Activated CD8-positive, alpha-beta T cell treated with anti-CD3 and anti-CD28 coated beads, Interleukin-2, amount 10 ng/mL, durations not matched to agents 7 days and 5 days (primary cell): ENCODE measurements around the gene RAPGEFL1. TPM values are rescaled to one million over a fixed set of nuclear protein-coding genes. Genes with fewer than 3 reads are reported as not detected.

Source experiments
- ATAC-seq: fragments of 150-1000 bp; cut with Tn5 transposase; one replicate; pipeline ENCODE4 v1.10.0; 2021; ENCODE audit warnings: moderate library complexity
- CTCF ChIA-PET: fragments of 350-600 bp; sonication (Branson Sonifier 250); formaldehyde crosslinking; loops from one replicate; lab custom pipeline; 2021; ENCODE audit warnings: antibody characterized with exemption; lab: Charles Lee
- POLR2A ChIA-PET: fragments of 350-600 bp; sonication (Branson Sonifier 250); formaldehyde crosslinking; loops from one replicate; lab custom pipeline; 2021; ENCODE audit warnings: antibody characterized with exemption; lab: Charles Lee
- DNase-seq: peaks from one replicate; pipeline ENCODE4 v3.0.0-alpha.2; 2020
- H3K27ac Mint-ChIP-seq: one replicate; pipeline ENCODE4 v1.8.0; 2021; ENCODE audit warnings: mild to moderate bottlenecking, mixed read lengths
- H3K27me3 Mint-ChIP-seq: one replicate; pipeline ENCODE4 v1.8.0; 2021; ENCODE audit warnings: low read depth, mixed read lengths
- H3K36me3 Mint-ChIP-seq: one replicate; pipeline ENCODE4 v1.8.0; 2021; ENCODE audit warnings: low read depth, mixed read lengths
- H3K4me1 Mint-ChIP-seq: one replicate; pipeline ENCODE4 v1.8.0; 2021; ENCODE audit warnings: low read depth, mixed read lengths
- H3K4me3 Mint-ChIP-seq: one replicate; pipeline ENCODE4 v1.8.0; 2021; ENCODE audit warnings: mild to moderate bottlenecking, mixed read lengths
- H3K9me3 Mint-ChIP-seq: one replicate; pipeline ENCODE4 v1.8.0; 2022; ENCODE audit warnings: mixed read lengths; ENCODE audit not compliant: insufficient read depth
- total RNA-seq, 2 experiments: library from RNA; stranded (reverse); gene quantifications; one replicate each; pipeline ENCODE4 v1.2.3, GENCODE V29; 2021

Gene RAPGEFL1
- total RNA-seq, 2 experiments from 2014 or later: 4.8 to 5.3 TPM

GRCh38 chr17:40153603-40154236 lies 23.6 kb upstream of the RAPGEFL1 start:
- Mint-ChIP-seq H3K36me3 (peaks cover 44% of the 10 kb centered on the region), H3K9me3 (no peaks in the 10 kb centered on the region), H3K27me3 (no peaks in the 10 kb centered on the region), H3K27ac (no peak overlapping the region), H3K4me1 (peaks cover 7% of the 10 kb centered on the region), H3K4me3 (no peak overlapping the region)
- ChIA-PET POLR2A (interaction anchor here (0.7 to 2.2 kb wide), 2 partner anchors 13 to 34 kb away, joined by 3 to 7 read pairs; partner anchors contain the start of gene CASC3), CTCF (interaction anchor here (0.7 to 4.8 kb wide), 4 partner anchors 11 to 40 kb away, joined by 3 to 22 read pairs (median 4); no protein-coding TSS in a partner anchor)
- DNase-seq: no peak
- ATAC-seq: no peak

- no peaks in the 10 kb centered on the region for H3K27me3 Mint-ChIP-seq
- H3K9me3 Mint-ChIP-seq: no peaks in the 10 kb centered on the region
- CTCF ChIA-PET: interaction anchor here (0.9 to 3.8 kb wide), 4 partner anchors 10 to 72 kb away, joined by 3 to 33 read pairs (median 4); no protein-coding TSS in a partner anchor
- ATAC-seq (no peak), DNase-seq (no peak)
- POLR2A ChIA-PET: interaction anchor here (1.5 to 1.8 kb wide), 2 partner anchors 10 to 18 kb away, joined by 5 to 8 read pairs; partner anchors contain the start of gene CASC3
- H3K4me1 Mint-ChIP-seq: peaks cover 5% of the 10 kb centered on the region
- no peak overlapping the region for H3K4me3 Mint-ChIP-seq
- peaks cover 35% of the 10 kb centered on the region for H3K36me3 Mint-ChIP-seq
- no peak overlapping the region for H3K27ac Mint-ChIP-seq
These were observed 19.3 kb upstream of the RAPGEFL1 start for GRCh38 chr17:40157973-40158372.

GRCh38 chr17:40158438-40159013 lies 18.7 kb upstream of the RAPGEFL1 start:
- H3K36me3 Mint-ChIP-seq: peaks cover 34% of the 10 kb centered on the region
- peaks cover 2% of the 10 kb centered on the region for H3K4me1 Mint-ChIP-seq
- DNase-seq (no peak), ATAC-seq (no peak)
- H3K27ac Mint-ChIP-seq: no peak overlapping the region
- POLR2A ChIA-PET: interaction anchor here (1.5 to 1.8 kb wide), 2 partner anchors 11 to 19 kb away, joined by 5 to 8 read pairs; partner anchors contain the start of gene CASC3
- no peak overlapping the region for H3K4me3 Mint-ChIP-seq
- CTCF ChIA-PET: interaction anchor here (0.9 to 3.8 kb wide), 3 partner anchors 9 to 46 kb away, joined by 4 to 33 read pairs (median 7); no protein-coding TSS in a partner anchor
- H3K27me3 Mint-ChIP-seq: no peaks in the 10 kb centered on the region
- no peaks in the 10 kb centered on the region for H3K9me3 Mint-ChIP-seq

- H3K4me3 Mint-ChIP-seq: no peak overlapping the region
- no peak for DNase-seq
- H3K27ac Mint-ChIP-seq: no peak overlapping the region
- no peak for ATAC-seq
- H3K9me3 Mint-ChIP-seq: no peaks in the 10 kb centered on the region
- ChIA-PET CTCF (interaction anchor here (1.0 to 1.4 kb wide), 4 partner anchors 9 to 84 kb away, joined by 3 to 9 read pairs (median 8); no protein-coding TSS in a partner anchor), POLR2A (interaction anchor here (1.1 to 1.8 kb wide), 2 partner anchors 12 to 47 kb away, joined by 3 to 5 read pairs; no protein-coding TSS in a partner anchor)
- peaks cover 2% of the 10 kb centered on the region for H3K4me1 Mint-ChIP-seq
- peaks cover 36% of the 10 kb centered on the region for H3K36me3 Mint-ChIP-seq
- H3K27me3 Mint-ChIP-seq: no peaks in the 10 kb centered on the region
These were observed 17.8 kb upstream of the RAPGEFL1 start for GRCh38 chr17:40159456-40159855.

- Mint-ChIP-seq H3K27ac (peak overlapping the region; percentile 28), H3K4me3 (no peak overlapping the region), H3K4me1 (peaks cover 6% of the 10 kb centered on the region), H3K36me3 (peaks cover 67% of the 10 kb centered on the region), H3K9me3 (no peaks in the 10 kb centered on the region), H3K27me3 (no peaks in the 10 kb centered on the region)
- no peak for ATAC-seq
- ChIA-PET POLR2A (interaction anchor here (1.0 to 1.7 kb wide), 3 partner anchors 20 to 55 kb away, joined by 5 to 7 read pairs (median 6); partner anchors contain the start of gene CASC3), CTCF (interaction anchor here (0.9 to 5.8 kb wide), 32 partner anchors 9 to 229 kb away, joined by 3 to 182 read pairs (median 7); partner anchors contain the start of genes CASC3, CSF3, MED24 and NR1D1)
- DNase-seq: no peak
These were observed 9.5 kb upstream of the RAPGEFL1 start for GRCh38 chr17:40167685-40168261.

- Mint-ChIP-seq H3K4me3 (no peak overlapping the region), H3K9me3 (no peaks in the 10 kb centered on the region), H3K27ac (peak overlapping the region; percentile 47), H3K36me3 (peaks cover 65% of the 10 kb centered on the region), H3K27me3 (no peaks in the 10 kb centered on the region), H3K4me1 (peaks cover 6% of the 10 kb centered on the region)
- ATAC-seq: peak; percentile 60
- ChIA-PET POLR2A (interaction anchor here (1.0 to 1.7 kb wide), 3 partner anchors 21 to 55 kb away, joined by 5 to 7 read pairs (median 6); partner anchors contain the start of gene CASC3), CTCF (interaction anchor here (0.7 to 5.8 kb wide), 47 partner anchors 8 to 230 kb away, joined by 3 to 182 read pairs (median 5); partner anchors contain the start of genes CASC3, CSF3, MED24 and NR1D1)
- peak; percentile 48 for DNase-seq
These were observed 8.9 kb upstream of the RAPGEFL1 start for GRCh38 chr17:40168262-40168832.

- peaks cover 6% of the 10 kb centered on the region for H3K4me1 Mint-ChIP-seq
- ATAC-seq: no peak
- ChIA-PET CTCF (interaction anchor here (0.7 to 5.8 kb wide), 4 partner anchors 22 to 95 kb away, joined by 3 to 182 read pairs (median 8); no protein-coding TSS in a partner anchor), POLR2A (interaction anchor here (0.8 kb wide), 1 partner anchor 57 kb away, joined by 3 read pairs; no protein-coding TSS in a partner anchor)
- H3K27me3 Mint-ChIP-seq: no peaks in the 10 kb centered on the region
- no peak overlapping the region for H3K27ac Mint-ChIP-seq
- no peaks in the 10 kb centered on the region for H3K9me3 Mint-ChIP-seq
- H3K4me3 Mint-ChIP-seq: no peak overlapping the region
- no peak for DNase-seq
- peaks cover 65% of the 10 kb centered on the region for H3K36me3 Mint-ChIP-seq
These were observed 6.9 kb upstream of the RAPGEFL1 start for GRCh38 chr17:40170325-40170724.

GRCh38 chr17:40171750-40172149 lies 5.5 kb upstream of the RAPGEFL1 start:
- Mint-ChIP-seq H3K27ac (peak overlapping the region; percentile 5), H3K4me3 (no peak overlapping the region), H3K4me1 (peaks cover 9% of the 10 kb centered on the region), H3K27me3 (no peaks in the 10 kb centered on the region), H3K36me3 (peaks cover 65% of the 10 kb centered on the region), H3K9me3 (no peaks in the 10 kb centered on the region)
- POLR2A ChIA-PET: no interaction called here
- ATAC-seq (no peak), DNase-seq (no peak)
- CTCF ChIA-PET: interaction anchor here (1.3 to 5.8 kb wide), 2 partner anchors 59 to 85 kb away, joined by 4 to 182 read pairs; no protein-coding TSS in a partner anchor

- DNase-seq: no peak
- ChIA-PET POLR2A (no interaction called here), CTCF (interaction anchor here (1.2 to 7.1 kb wide), 3 partner anchors 19 to 87 kb away, joined by 4 to 46 read pairs (median 6); no protein-coding TSS in a partner anchor)
- no peak overlapping the region for H3K4me3 Mint-ChIP-seq
- no peaks in the 10 kb centered on the region for H3K27me3 Mint-ChIP-seq
- H3K36me3 Mint-ChIP-seq: peaks cover 53% of the 10 kb centered on the region
- no peaks in the 10 kb centered on the region for H3K9me3 Mint-ChIP-seq
- H3K27ac Mint-ChIP-seq: no peak overlapping the region
- H3K4me1 Mint-ChIP-seq: peaks cover 11% of the 10 kb centered on the region
- no peak for ATAC-seq
These were observed 4.0 kb upstream of the RAPGEFL1 start for GRCh38 chr17:40173091-40173777.

- ChIA-PET CTCF (interaction anchor here (3.7 to 7.1 kb wide), 2 partner anchors 62 to 159 kb away, joined by 10 to 46 read pairs; partner anchors contain the start of gene CSF3), POLR2A (no interaction called here)
- Mint-ChIP-seq H3K9me3 (no peaks in the 10 kb centered on the region), H3K4me1 (peaks cover 9% of the 10 kb centered on the region), H3K27ac (no peak overlapping the region), H3K36me3 (peaks cover 48% of the 10 kb centered on the region), H3K4me3 (no peak overlapping the region), H3K27me3 (no peaks in the 10 kb centered on the region)
- DNase-seq: no peak
- ATAC-seq: no peak
These were observed 3.5 kb upstream of the RAPGEFL1 start for GRCh38 chr17:40173778-40174135.
